NCI-H510A treated with DMSO at 0.1 percent for 48 hours (cell line): ENCODE data around the gene CLPSL1.

Source experiments
- DNase-seq: peaks from one replicate; lab custom pipeline; 2025; lab: John Stamatoyannopoulos, UW

The CLPSL1 gene

GRCh38 chr6:35757456-35758123 lies 23.2 kb upstream of the CLPSL1 start:
- DNase-seq, result peak; percentile 42

GRCh38 chr6:35759426-35759825 lies 21.4 kb upstream of the CLPSL1 start:
- no peak for DNase-seq

GRCh38 chr6:35765739-35766138 lies 15.1 kb upstream of the CLPSL1 start:
- DNase-seq, result no peak

- no peak for DNase-seq
These were observed 11.6 kb upstream of the CLPSL1 start for GRCh38 chr6:35769211-35769610.

GRCh38 chr6:35771343-35771627 lies 9.5 kb upstream of the CLPSL1 start:
- DNase-seq, result no peak

GRCh38 chr6:35774116-35774794 lies 6.6 kb upstream of the CLPSL1 start:
- DNase-seq, result no peak

GRCh38 chr6:35775031-35775430 lies 5.8 kb upstream of the CLPSL1 start:
- DNase-seq, result no peak

GRCh38 chr6:35776364-35777215 lies 4.2 kb upstream of the CLPSL1 start, which contains the start of gene CLPSL2:
Gene CLPSL2, plus strand, starts transcription at chr6:35776598. Its CDS starts 21 bp downstream, at chr6:35776619.
- peak; percentile 53 for DNase-seq

GRCh38 chr6:35777356-35778102 lies 3.3 kb upstream of the CLPSL1 start:
- no peak for DNase-seq

GRCh38 chr6:35778437-35778836 lies 2.4 kb upstream of the CLPSL1 start:
- DNase-seq, result no peak

GRCh38 chr6:35781290-35781689 lies 471 bp downstream of the CLPSL1 start:
- no peak for DNase-seq

GRCh38 chr6:35782424-35782823 lies 1.6 kb downstream of the CLPSL1 start:
- no peak for DNase-seq

- no peak for DNase-seq
These were observed 3.4 kb downstream of the CLPSL1 start for GRCh38 chr6:35784200-35784599.

- no peak for DNase-seq
These were observed 5.5 kb downstream of the CLPSL1 start for GRCh38 chr6:35786272-35786671.

GRCh38 chr6:35786810-35787209 lies 6.0 kb downstream of the CLPSL1 start:
- no peak for DNase-seq

- DNase-seq, result no peak
These were observed 6.7 kb downstream of the CLPSL1 start for GRCh38 chr6:35787266-35788218.

GRCh38 chr6:35788423-35788982 lies 7.7 kb downstream of the CLPSL1 start:
- no peak for DNase-seq

GRCh38 chr6:35790683-35791082 lies 9.9 kb downstream of the CLPSL1 start:
- no peak for DNase-seq

GRCh38 chr6:35794536-35795452 lies 14.0 kb downstream of the CLPSL1 start:
- DNase-seq, result no peak
